ENCODE data around the gene NFIB.

GRCh38 chr9:14054096-14054495 is 259.8 kb downstream of the NFIB start:
- TF ChIP-seq SP1 (IDR thresholded peaks at IDR 0.05) (no peak), FOXM1 (IDR thresholded peaks at IDR 0.05; ENCODE audit: borderline replicate concordance) (no peak), ZNF384 (IDR thresholded peaks at IDR 0.05) (no peak)

All from HEK293T (cell line).